OCI-LY7 (cell line): ENCODE results near the gene MAP4K1. TPM values are rescaled to one million over a fixed set of nuclear protein-coding genes. Genes with fewer than 3 reads are reported as not detected.

ENCODE experiments used
- BruUV-seq: library from RNA; stranded (reverse); fragments of 400-500 nt; replicated peaks from 2 replicates; lab custom pipeline; 2021; lab: Mats Ljungman, UMichigan
- CTCF ChIA-PET: fragments of 300-600 bp; sonication (Branson Sonifier 250); formaldehyde crosslinking; loops from one replicate; lab custom pipeline; 2022; ENCODE audit warnings: antibody characterized with exemption; ENCODE audit not compliant: unreplicated experiment; lab: Charles Lee
- POLR2A ChIA-PET: fragments of 300-600 bp; sonication (Branson Sonifier 250); formaldehyde crosslinking; loops from one replicate; lab custom pipeline; 2022; ENCODE audit warnings: antibody characterized with exemption; lab: Charles Lee
- DNase-seq: peaks from one replicate; pipeline ENCODE4 v3.0.0-alpha.2; 2015; ENCODE audit warnings: low spot score
- H2AFZ ChIP-seq: fragments of 200-600 bp; sonication (generic), shearing (Covaris generic); 2 replicates; pipeline ENCODE4 v1.6.1; 2014; ENCODE audit warnings: mild to moderate bottlenecking, antibody characterized with exemption, low read length, moderate library complexity
- H3K27ac ChIP-seq: fragments of 200-600 bp; sonication (generic); 2 replicates; pipeline ENCODE4 v1.5.1; 2014; ENCODE audit warnings: mixed run types, low read depth, mild to moderate bottlenecking, moderate library complexity, low read length, inconsistent platforms; ENCODE audit not compliant: poor library complexity, severe bottlenecking
- H3K36me3 ChIP-seq: fragments of 200-600 bp; sonication (generic); 2 replicates; pipeline ENCODE4 v1.6.1; 2014; ENCODE audit warnings: mild to moderate bottlenecking, antibody characterized with exemption, low read length, moderate library complexity, mixed read lengths; ENCODE audit not compliant: insufficient read depth
- H3K4me1 ChIP-seq: fragments of 200-600 bp; sonication (generic); 2 replicates; pipeline ENCODE4 v1.5.1; 2014; ENCODE audit warnings: mild to moderate bottlenecking, low read length; ENCODE audit not compliant: insufficient read depth, poor library complexity, severe bottlenecking
- H3K4me2 ChIP-seq: fragments of 200-600 bp; sonication (generic); 2 replicates; pipeline ENCODE4 v1.6.1; 2014; ENCODE audit warnings: mild to moderate bottlenecking, low read length
- H3K4me3 ChIP-seq: fragments of 200-600 bp; sonication (generic); 2 replicates; pipeline ENCODE4 v1.5.1; 2014; ENCODE audit warnings: mild to moderate bottlenecking, low read depth, low read length; ENCODE audit not compliant: poor library complexity, severe bottlenecking
- H3K79me2 ChIP-seq: fragments of 200-600 bp; sonication (generic); 2 replicates; pipeline ENCODE4 v1.6.1; 2016; ENCODE audit warnings: low read depth, mild to moderate bottlenecking, low read length, moderate library complexity, mixed read lengths; ENCODE audit not compliant: insufficient read depth
- H3K9me2 ChIP-seq: fragments of 200-600 bp; sonication (generic); 2 replicates; pipeline ENCODE4 v1.6.1; 2016; ENCODE audit warnings: mild to moderate bottlenecking, low read length, mixed read lengths; ENCODE audit not compliant: insufficient read depth
- H3K9me3 ChIP-seq: fragments of 200-600 bp; sonication (generic); 2 replicates; pipeline ENCODE4 v1.6.1; 2014; ENCODE audit warnings: mild to moderate bottlenecking, mixed run types, low read length, mixed read lengths
- H4K20me1 ChIP-seq: fragments of 200-600 bp; sonication (generic); 2 replicates; pipeline ENCODE4 v1.6.1; 2014; ENCODE audit warnings: mild to moderate bottlenecking, antibody characterized with exemption, low read length, moderate library complexity, mixed read lengths; ENCODE audit not compliant: insufficient read depth
- EZH2phosphoT487 ChIP-seq: fragments of 200-600 bp; sonication (generic); IDR thresholded peaks from 2 replicates; pipeline ENCODE4 v1.6.1; 2018; ENCODE audit warnings: low read depth, borderline replicate concordance, mild to moderate bottlenecking, mixed run types, antibody characterized with exemption, low read length, moderate library complexity, mixed read lengths
- intact Hi-C: fragments of 100-400 bp; cut with micrococcal nuclease; formaldehyde crosslinking; loops from one replicate; pipeline ENCODE4 v1.10.0; 2022; ENCODE audit not compliant: unreplicated experiment
- total RNA-seq, 2 experiments: library from RNA; depleted of rRNA in 1 of 2; stranded (reverse); fragments of >200 nt in 1 of 2; shearing (Covaris generic) in 1 of 2; gene quantifications; 2 replicates each; pipeline ENCODE4 v1.2.3, GENCODE V29; 2014 to 2022
- TF ChIP-seq, protein P1 (sequence below): fragments of 200-600 bp; sonication (generic); conservative IDR thresholded peaks from 2 replicates; pipeline ENCODE4 v1.5.1; 2014; ENCODE audit warnings: mild to moderate bottlenecking, antibody characterized with exemption, low read length, moderate library complexity, mixed read lengths

Gene MAP4K1
- total RNA-seq, 2 experiments from 2014 or later, result 102 to 331 TPM

- intact Hi-C loops, result loop anchor here (10.0 kb wide), 1 partner anchor 176 kb away; no protein-coding TSS in a partner anchor
- no peaks in the 10 kb centered on the region for H4K20me1 ChIP-seq
- no peaks in the 10 kb centered on the region for H3K9me2 ChIP-seq
- no peak overlapping the region for H3K4me3 ChIP-seq
- TF ChIP-seq EZH2phosphoT487, result no peak
- TF ChIP-seq, protein P1, sequence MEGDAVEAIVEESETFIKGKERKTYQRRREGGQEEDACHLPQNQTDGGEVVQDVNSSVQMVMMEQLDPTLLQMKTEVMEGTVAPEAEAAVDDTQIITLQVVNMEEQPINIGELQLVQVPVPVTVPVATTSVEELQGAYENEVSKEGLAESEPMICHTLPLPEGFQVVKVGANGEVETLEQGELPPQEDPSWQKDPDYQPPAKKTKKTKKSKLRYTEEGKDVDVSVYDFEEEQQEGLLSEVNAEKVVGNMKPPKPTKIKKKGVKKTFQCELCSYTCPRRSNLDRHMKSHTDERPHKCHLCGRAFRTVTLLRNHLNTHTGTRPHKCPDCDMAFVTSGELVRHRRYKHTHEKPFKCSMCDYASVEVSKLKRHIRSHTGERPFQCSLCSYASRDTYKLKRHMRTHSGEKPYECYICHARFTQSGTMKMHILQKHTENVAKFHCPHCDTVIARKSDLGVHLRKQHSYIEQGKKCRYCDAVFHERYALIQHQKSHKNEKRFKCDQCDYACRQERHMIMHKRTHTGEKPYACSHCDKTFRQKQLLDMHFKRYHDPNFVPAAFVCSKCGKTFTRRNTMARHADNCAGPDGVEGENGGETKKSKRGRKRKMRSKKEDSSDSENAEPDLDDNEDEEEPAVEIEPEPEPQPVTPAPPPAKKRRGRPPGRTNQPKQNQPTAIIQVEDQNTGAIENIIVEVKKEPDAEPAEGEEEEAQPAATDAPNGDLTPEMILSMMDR, result no peak
- POLR2A ChIA-PET, result no interaction called here
- no peaks in the 10 kb centered on the region for H3K9me3 ChIP-seq
- CTCF ChIA-PET, result no interaction called here
- H3K4me1 ChIP-seq, result peaks cover 20% of the 10 kb centered on the region
- no peak overlapping the region for H3K27ac ChIP-seq
- no peak for DNase-seq
- H3K79me2 ChIP-seq, result no peaks in the 10 kb centered on the region
- H2AFZ ChIP-seq, result no peak overlapping the region
- H3K4me2 ChIP-seq, result no peak overlapping the region
- H3K36me3 ChIP-seq, result no peaks in the 10 kb centered on the region
- BruUV-seq, result no TSS peak
Measured at GRCh38 chr19:38549061-38549460, 68.7 kb downstream of the MAP4K1 start.

DNA sequence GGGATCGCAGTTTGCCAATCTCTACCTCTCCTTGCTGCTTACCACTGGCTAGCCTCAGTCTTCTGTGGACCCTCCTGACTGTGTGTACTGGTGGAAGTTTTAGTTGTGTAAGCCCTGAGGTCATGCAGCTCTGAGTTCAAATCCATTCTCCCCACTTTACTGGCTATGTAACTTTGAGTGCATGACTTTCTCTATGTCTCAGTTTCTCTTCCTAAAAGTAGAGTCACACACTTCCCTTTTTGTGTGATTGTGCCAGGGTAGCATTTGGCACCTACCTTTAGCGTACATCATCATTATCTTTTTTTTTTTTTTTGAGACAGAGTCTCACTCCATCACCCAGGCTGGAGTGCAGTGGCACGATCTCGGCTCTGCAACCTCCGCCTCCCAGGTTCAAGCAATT is 70.3 kb downstream of the MAP4K1 start:
- no peaks in the 10 kb centered on the region for H3K36me3 ChIP-seq
- no TSS peak for BruUV-seq
- no peak overlapping the region for H3K27ac ChIP-seq
- intact Hi-C loops, result loop anchor here (10.0 kb wide), 1 partner anchor 177 kb away; no protein-coding TSS in a partner anchor
- no peaks in the 10 kb centered on the region for H3K79me2 ChIP-seq
- TF ChIP-seq EZH2phosphoT487, result no peak
- peak; percentile 50 for DNase-seq
- ChIA-PET POLR2A (no interaction called here), CTCF (no interaction called here)
- H3K4me1 ChIP-seq, result peaks cover 22% of the 10 kb centered on the region
- no peaks in the 10 kb centered on the region for H3K9me3 ChIP-seq
- H4K20me1 ChIP-seq, result no peaks in the 10 kb centered on the region
- H3K9me2 ChIP-seq, result no peaks in the 10 kb centered on the region
- peak overlapping the region; percentile 22; the same call in 1 of the 2 replicates for H3K4me2 ChIP-seq
- H2AFZ ChIP-seq, result no peak overlapping the region
- H3K4me3 ChIP-seq, result no peak overlapping the region

GRCh38 chr19:38545596-38545995 is 72.2 kb downstream of the MAP4K1 start:
- Histone ChIP-seq H3K4me1 (peaks cover 22% of the 10 kb centered on the region), H4K20me1 (no peaks in the 10 kb centered on the region), H3K36me3 (no peaks in the 10 kb centered on the region), H3K9me3 (no peaks in the 10 kb centered on the region), H3K27ac (no peak overlapping the region), H3K79me2 (no peaks in the 10 kb centered on the region), H3K4me3 (no peak overlapping the region), H2AFZ (peak overlapping the region; percentile 93; the same call in 1 of the 2 replicates), H3K4me2 (no peak overlapping the region), H3K9me2 (no peaks in the 10 kb centered on the region)
- TF ChIP-seq, protein P1, result no peak
- no peak for TF ChIP-seq EZH2phosphoT487
- POLR2A ChIA-PET, result interaction anchor here (0.9 kb wide), 1 partner anchor 72 kb away, joined by 4 read pairs; the partner anchor contains the start of gene MAP4K1
- no peak for DNase-seq
- intact Hi-C loops, result loop anchor here (10.0 kb wide), 1 partner anchor 179 kb away; no protein-coding TSS in a partner anchor
- no TSS peak for BruUV-seq
- CTCF ChIA-PET, result no interaction called here
